Measurements from ENCODE around the gene HRC.
A peak's percentile ranks its signal among the peaks of the same experiment; 100 is the strongest.

HRC gene

DNA sequence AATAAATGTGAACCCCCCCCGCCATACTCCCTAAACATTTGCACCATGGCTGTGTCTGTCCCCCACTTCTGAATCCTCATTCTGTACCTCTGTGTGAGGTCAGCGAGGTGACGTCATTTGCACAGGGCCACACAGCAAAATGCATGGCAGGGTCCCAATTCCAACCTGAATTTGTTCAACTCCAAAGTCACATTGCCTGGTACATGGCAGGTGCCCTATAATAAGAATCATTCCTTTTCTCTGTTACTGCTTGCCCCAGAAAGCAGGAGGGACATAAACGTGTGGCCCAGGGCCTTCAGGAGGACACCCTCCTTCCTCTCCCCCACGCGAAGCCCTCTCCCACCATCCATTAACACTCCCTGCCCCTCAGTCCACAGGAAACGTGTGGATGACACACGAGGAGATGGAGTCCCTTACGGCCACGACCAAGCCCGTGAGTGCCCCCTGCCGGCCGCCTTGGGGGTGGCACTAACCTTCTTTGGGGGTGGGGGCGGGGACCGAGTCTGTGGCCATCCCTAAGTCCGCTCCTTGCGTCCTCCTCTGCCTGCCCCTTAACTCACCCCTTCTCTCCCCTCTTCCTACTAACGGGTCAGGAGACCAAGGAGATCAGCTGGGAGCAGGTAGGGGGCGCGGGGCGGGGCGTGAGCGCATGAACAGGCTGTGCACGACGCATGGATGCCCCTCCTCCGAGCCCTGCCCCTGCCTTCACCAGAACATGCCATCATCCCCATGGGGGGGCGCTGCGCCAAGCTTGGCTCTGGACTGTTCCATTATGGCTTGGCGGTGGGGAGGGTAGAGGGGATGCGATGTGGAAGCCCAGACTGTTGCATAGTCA is 9.4 kb downstream of the HRC start:
- TF ChIP-seq CTCF (IDR thresholded peaks at IDR 0.05; ENCODE audit: low read depth, low read length), result peak; percentile 88
- peak overlapping the region; percentile 26 to 34 for H3K4me3 ChIP-seq (replicated peaks in 1 of 2; ENCODE audit: low read depth in 2 of 2, low read length in 2 of 2)
- peak; percentile 82 to 86 for DNase-seq (ENCODE audit: low read depth in 2 of 2)

DNA sequence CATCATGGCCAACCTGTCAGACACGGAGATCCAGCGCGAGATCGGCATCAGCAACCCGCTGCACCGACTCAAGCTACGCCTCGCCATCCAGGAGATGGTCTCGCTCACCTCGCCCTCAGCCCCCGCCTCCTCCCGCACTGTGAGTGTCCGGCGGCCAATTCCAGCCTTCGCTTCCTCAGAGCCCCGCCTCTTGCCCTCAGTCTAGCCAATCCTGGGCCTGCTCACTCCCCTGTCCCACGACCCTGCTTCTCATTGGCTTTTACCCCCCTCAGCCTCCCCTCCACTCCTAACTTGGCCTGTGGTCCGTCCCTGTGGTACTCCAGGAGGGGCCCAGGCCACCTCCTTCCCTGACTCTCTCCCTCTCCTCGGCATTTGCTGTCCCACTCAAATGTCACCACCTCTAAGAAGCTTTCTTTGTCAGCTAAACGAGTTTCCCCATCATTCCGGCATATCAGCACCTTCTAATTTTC is 12.3 kb downstream of the HRC start:
- peak overlapping the region; percentile 72 to 79 for H3K4me3 ChIP-seq (replicated peaks in 1 of 2; ENCODE audit: low read depth in 2 of 2, low read length in 2 of 2)
- no peak for TF ChIP-seq CTCF (IDR thresholded peaks at IDR 0.05; ENCODE audit: low read depth, low read length)
- peak; percentile 91 to 92 for DNase-seq (ENCODE audit: low read depth in 2 of 2)

- DNase-seq (ENCODE audit: low read depth in 2 of 2), result no peak
- TF ChIP-seq CTCF (IDR thresholded peaks at IDR 0.05; ENCODE audit: low read depth, low read length), result no peak
- no peak overlapping the region for H3K4me3 ChIP-seq (replicated peaks in 1 of 2; ENCODE audit: low read depth in 2 of 2, low read length in 2 of 2)
Measured at GRCh38 chr19:49141352-49141751, 13.8 kb downstream of the HRC start.

GRCh38 chr19:49140951-49141350 is 14.2 kb downstream of the HRC start:
- TF ChIP-seq CTCF (IDR thresholded peaks at IDR 0.05; ENCODE audit: low read depth, low read length), result no peak
- H3K4me3 ChIP-seq (replicated peaks in 1 of 2; ENCODE audit: low read depth in 2 of 2, low read length in 2 of 2), result no peak overlapping the region
- DNase-seq (ENCODE audit: low read depth in 2 of 2), result no peak

GRCh38 chr19:49136771-49137171 is 18.4 kb downstream of the HRC start:
- no peak for TF ChIP-seq CTCF (IDR thresholded peaks at IDR 0.05; ENCODE audit: low read depth, low read length)
- peak; percentile 52 to 69 for DNase-seq (ENCODE audit: low read depth in 2 of 2)

DNA sequence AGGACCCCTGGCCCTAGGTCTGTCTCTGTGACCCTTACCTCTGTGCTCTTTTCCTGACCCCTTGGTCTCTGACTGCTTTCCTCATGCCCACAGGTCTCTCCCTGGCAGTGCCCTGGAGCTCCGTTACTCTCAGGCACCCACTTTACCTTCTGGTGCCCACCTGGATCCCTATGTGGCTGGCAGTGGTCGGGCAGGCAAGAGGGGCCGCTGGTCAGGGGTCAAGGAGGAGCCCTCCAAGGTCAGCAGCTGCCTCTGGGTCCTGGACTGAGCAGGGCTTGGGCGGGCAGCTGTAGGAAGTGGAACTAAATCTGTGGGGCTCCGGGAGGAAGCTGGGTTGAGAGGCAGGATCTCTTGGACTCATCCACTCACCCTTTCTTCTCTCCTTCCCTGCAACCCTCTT is 19.5 kb downstream of the HRC start:
- no peak for TF ChIP-seq CTCF (IDR thresholded peaks at IDR 0.05; ENCODE audit: low read depth, low read length)
- no peak overlapping the region for H3K4me3 ChIP-seq (replicated peaks in 1 of 2; ENCODE audit: low read depth in 2 of 2, low read length in 2 of 2)
- no peak for DNase-seq (ENCODE audit: low read depth in 2 of 2)

More at GRCh38 chr19:49136771-49137171, 18.4 kb downstream of the HRC start:
- no peak overlapping the region for H3K4me3 ChIP-seq (replicated peaks in 1 of 2; ENCODE audit: low read depth in 2 of 2, low read length in 2 of 2)
